Kidney (tissue), 14 donors: ENCODE data around the gene LRRC32. TPM values are rescaled to one million over a fixed set of nuclear protein-coding genes. Genes with fewer than 3 reads are reported as not detected.
A peak's percentile ranks its signal among the peaks of the same experiment; 100 is the strongest.

ENCODE experiments used
- DNase-seq, 5 donors: peaks; one replicate each; pipeline ENCODE4 v3.0.0-alpha.2; 2013 to 2020
- FAIRE-seq: peaks from 2 replicates; lab custom pipeline; 2012; peaks lifted over from hg19 to GRCh38; lab: Jason Lieb, UNC
- H3K27ac ChIP-seq, 2 donors: one replicate each; pipeline ENCODE4 v1.7.0; 2013; ENCODE audit warnings: low read depth in 2 of 2, low read length in 2 of 2, inconsistent platforms in 1 of 2
- H3K27me3 ChIP-seq: one replicate; pipeline ENCODE4 v1.7.1; 2013; ENCODE audit warnings: low read length, inconsistent platforms; ENCODE audit not compliant: control insufficient read depth, insufficient read depth
- H3K36me3 ChIP-seq, 3 donors: one replicate each; pipeline versions ENCODE4 v1.7.0 to v1.7.1; 2013; ENCODE audit warnings: low read length in 3 of 3, control low read depth in 1 of 3, inconsistent platforms in 1 of 3; ENCODE audit not compliant: insufficient read depth in 3 of 3, control insufficient read depth in 2 of 3
- H3K4me1 ChIP-seq, 3 donors: one replicate each; pipeline versions ENCODE4 v1.7.0 to v1.7.1; 2013; ENCODE audit warnings: low read length in 3 of 3, inconsistent platforms in 1 of 3, low read depth in 1 of 3; ENCODE audit not compliant: control insufficient read depth in 2 of 3, insufficient read depth in 2 of 3
- H3K4me3 ChIP-seq, 3 donors: one replicate each; pipeline versions ENCODE4 v1.7.0 to v1.8.1; 2013; ENCODE audit warnings: low read length in 3 of 3, control low read depth in 1 of 3, inconsistent platforms in 1 of 3
- H3K9ac ChIP-seq, 3 donors: one replicate each; pipeline versions ENCODE4 v1.7.0 to v1.7.1; 2013; ENCODE audit warnings: low read length in 3 of 3, control low read depth in 1 of 3, inconsistent platforms in 1 of 3
- H3K9me3 ChIP-seq, 3 donors: one replicate each; pipeline versions ENCODE4 v1.7.0 to v1.7.1; 2013; ENCODE audit warnings: low read length in 3 of 3, control low read depth in 1 of 3, inconsistent platforms in 1 of 3; ENCODE audit not compliant: control insufficient read depth in 2 of 3, insufficient read depth in 1 of 3
- intact Hi-C: fragments of 100-400 bp; cut with DNase I; formaldehyde crosslinking; loops from one replicate; pipeline ENCODE4 v1.11.1; 2022
- polyA plus RNA-seq: library from polyadenylated mRNA; stranded (reverse); fragments of 350-450 nt; fragmentation: Illumina TruSeq; extraction: RNeasy Lipid Tissue Mini Kit (QIAGEN cat#74804); gene quantifications from one replicate; pipeline ENCODE4 v1.2.3, GENCODE V29; 2014; ENCODE audit warnings: low read depth, low replicate concordance; ENCODE audit not compliant: insufficient read depth
- total RNA-seq: library from RNA; stranded (reverse); fragmentation: NEBNext Ultra II Directional; extraction: Animal tissue kit (Norgen Biotek cat#: 25700); gene quantifications from one replicate; pipeline ENCODE4 v1.2.1, GENCODE V29; 2021
- TF ChIP-seq, protein P1 (sequence below): IDR thresholded peaks from 3 replicates; pipeline ENCODE4 v1.5.1; 2012; ENCODE audit warnings: mild to moderate bottlenecking, moderate library complexity, borderline replicate concordance; ENCODE audit not compliant: insufficient read depth; ENCODE audit errors: extremely low read depth
- donor health status: control.
- donor health status: control.
- donor health status: control.
- donor health status: control.
- donor health status: control.
- donor health status: DM: yes; HTN: yes; CAD: no.
- donor health status: Normal renal cell carcinoma (clear cell type).

The LRRC32 gene
- total and polyA plus RNA-seq, 2 donors from 2014 or later = 105 to 136 TPM

DNA sequence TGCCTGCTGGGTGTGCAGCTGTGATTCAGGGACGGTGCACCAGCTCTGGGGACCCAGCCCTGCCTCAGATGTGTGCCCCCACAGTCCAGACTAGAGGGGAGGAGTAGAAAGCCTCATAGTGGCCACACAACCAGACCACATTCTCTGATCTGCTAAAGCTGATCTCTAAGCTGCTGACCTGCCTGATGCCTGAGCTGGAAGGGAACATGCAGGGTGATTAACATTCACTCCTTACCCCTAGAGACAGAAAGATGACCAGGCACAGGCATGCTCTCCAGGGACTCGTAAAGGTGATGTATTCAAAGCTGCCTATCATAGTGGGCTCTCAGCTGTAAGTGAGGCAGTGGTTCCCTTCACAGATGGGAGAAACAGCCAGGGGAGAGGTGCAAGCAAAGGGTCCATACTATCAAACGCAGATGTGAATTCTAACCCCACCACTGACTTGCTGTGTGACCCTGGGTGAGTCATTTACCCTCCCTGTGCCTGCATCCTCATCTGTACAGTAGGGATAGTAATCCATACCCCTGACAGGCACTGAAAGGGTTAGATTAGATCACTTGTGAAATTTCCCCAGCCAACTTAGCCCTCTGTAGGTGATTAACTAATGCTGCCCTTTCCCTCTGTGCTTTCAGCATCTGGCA, 29.0 kb upstream of the LRRC32 start:
- intact Hi-C loops = no loop called here
- no peaks in the 10 kb centered on the region for H3K27me3 ChIP-seq
- H3K9ac ChIP-seq = no peak overlapping the region
- H3K4me1 ChIP-seq = no peaks in the 10 kb centered on the region
- H3K27ac ChIP-seq = no peak overlapping the region
- DNase-seq = no peak
- FAIRE-seq = no peak
- H3K9me3 ChIP-seq = no peaks in the 10 kb centered on the region
- TF ChIP-seq, protein P1, sequence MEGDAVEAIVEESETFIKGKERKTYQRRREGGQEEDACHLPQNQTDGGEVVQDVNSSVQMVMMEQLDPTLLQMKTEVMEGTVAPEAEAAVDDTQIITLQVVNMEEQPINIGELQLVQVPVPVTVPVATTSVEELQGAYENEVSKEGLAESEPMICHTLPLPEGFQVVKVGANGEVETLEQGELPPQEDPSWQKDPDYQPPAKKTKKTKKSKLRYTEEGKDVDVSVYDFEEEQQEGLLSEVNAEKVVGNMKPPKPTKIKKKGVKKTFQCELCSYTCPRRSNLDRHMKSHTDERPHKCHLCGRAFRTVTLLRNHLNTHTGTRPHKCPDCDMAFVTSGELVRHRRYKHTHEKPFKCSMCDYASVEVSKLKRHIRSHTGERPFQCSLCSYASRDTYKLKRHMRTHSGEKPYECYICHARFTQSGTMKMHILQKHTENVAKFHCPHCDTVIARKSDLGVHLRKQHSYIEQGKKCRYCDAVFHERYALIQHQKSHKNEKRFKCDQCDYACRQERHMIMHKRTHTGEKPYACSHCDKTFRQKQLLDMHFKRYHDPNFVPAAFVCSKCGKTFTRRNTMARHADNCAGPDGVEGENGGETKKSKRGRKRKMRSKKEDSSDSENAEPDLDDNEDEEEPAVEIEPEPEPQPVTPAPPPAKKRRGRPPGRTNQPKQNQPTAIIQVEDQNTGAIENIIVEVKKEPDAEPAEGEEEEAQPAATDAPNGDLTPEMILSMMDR = no peak
- H3K36me3 ChIP-seq = no peaks in the 10 kb centered on the region
- H3K4me3 ChIP-seq = no peak overlapping the region

DNA sequence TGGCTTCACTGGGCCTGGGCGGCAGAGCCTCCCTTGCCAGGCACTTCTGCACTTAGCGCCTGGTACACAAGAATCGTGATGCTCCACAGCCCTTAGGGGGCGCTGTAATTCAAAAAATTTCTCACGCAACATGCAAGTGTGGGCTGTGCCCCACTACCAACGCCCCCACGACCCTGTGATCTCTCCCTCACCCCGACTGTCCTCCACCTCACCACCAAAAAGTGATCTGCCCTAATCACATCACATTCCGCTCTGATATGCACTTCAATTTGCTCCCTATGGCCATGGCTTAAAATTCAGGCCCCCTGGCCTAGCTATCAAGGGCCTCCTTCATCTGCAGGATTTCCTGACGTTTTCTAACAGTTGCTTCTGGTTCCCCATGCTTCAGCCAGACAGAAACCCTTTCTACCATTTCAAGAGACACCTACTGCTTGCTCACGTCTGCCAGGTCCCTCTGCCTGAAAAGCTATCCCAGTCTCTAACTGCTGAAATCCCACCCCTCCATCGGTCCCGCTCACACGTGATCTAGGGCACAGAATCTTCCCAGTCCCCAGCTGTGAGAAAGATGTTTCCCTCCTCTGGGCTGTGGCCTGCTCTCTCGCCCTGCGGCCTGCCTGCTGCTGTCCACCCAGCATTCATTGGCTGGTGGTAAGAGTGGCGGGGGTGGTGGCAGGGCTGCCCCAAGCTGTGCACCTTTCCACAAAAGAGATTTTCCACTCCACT, 27.9 kb upstream of the LRRC32 start:
- FAIRE-seq = no peak
- Histone ChIP-seq H3K9ac (no peak overlapping the region), H3K9me3 (no peaks in the 10 kb centered on the region), H3K36me3 (no peaks in the 10 kb centered on the region), H3K27ac (no peak overlapping the region), H3K4me1 (no peaks in the 10 kb centered on the region), H3K27me3 (no peaks in the 10 kb centered on the region), H3K4me3 (no peak overlapping the region)
- TF ChIP-seq, protein P1 = no peak
- peak in 1 of 5 donors; percentile 10 for DNase-seq
- intact Hi-C loops = no loop called here

DNA sequence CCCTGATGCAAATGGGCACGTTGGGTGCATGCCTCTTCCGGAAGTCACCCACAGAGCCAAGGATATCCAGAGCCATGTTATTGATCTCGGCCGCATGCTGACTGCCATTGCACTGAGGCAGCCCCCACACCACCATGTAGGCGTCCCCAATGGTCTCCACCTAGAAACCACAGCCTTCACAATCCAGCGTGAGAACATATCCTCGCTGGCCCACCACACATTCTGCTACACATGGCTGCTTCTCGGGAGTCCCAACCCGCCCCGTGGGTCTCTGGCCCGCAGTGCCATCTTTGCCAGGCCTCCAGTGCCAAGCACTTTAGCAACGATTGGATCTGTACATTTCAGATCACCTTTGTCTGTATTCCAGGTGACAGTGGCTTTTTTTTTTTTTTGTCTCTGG, 26.2 kb upstream of the LRRC32 start:
- intact Hi-C loops = no loop called here
- Histone ChIP-seq H3K27me3 (no peaks in the 10 kb centered on the region), H3K9me3 (no peaks in the 10 kb centered on the region), H3K27ac (no peak overlapping the region), H3K4me1 (no peaks in the 10 kb centered on the region), H3K36me3 (no peaks in the 10 kb centered on the region), H3K4me3 (no peak overlapping the region), H3K9ac (no peak overlapping the region)
- DNase-seq (no peak), FAIRE-seq (no peak)
- TF ChIP-seq, protein P1 = no peak
